K562 (cell line): ENCODE measurements around the gene DAD1.

ENCODE experiments used
- CC2D1A ChIP-seq: fragments of 450-650 bp; IDR thresholded peaks from 2 replicates; pipeline ENCODE4 v1.6.1; 2017; ENCODE audit warnings: mild to moderate bottlenecking
- FOXM1 ChIP-seq, 2 experiments: fragments of 450-650 bp in 1 of 2; sonication (generic) in 1 of 2; formaldehyde crosslinking in 1 of 2; IDR thresholded peaks; 2 replicates each; pipeline versions ENCODE4 v1.6.1 to v1.9.0; 2017 to 2022; ENCODE audit warnings: low read depth in 2 of 2, mild to moderate bottlenecking in 2 of 2, missing genetic modification reagents in 1 of 2, moderate library complexity in 1 of 2
- GTF2F1 ChIP-seq: IDR thresholded peaks from 2 replicates; pipeline ENCODE4 v1.6.1; 2011; ENCODE audit warnings: low read depth, low read length, improper control_type of control experiment
- JUN ChIP-seq, 2 experiments: sonication (generic) in 1 of 2; formaldehyde crosslinking in 1 of 2; IDR thresholded peaks; 2 replicates each; pipeline versions ENCODE4 v1.6.1 to v1.8.0; 2012 to 2022; ENCODE audit warnings: borderline replicate concordance in 2 of 2, mild to moderate bottlenecking in 2 of 2, improper control_type of control experiment in 1 of 2, low read depth in 1 of 2, low read length in 1 of 2, missing genetic modification reagents in 1 of 2
- KLF10 ChIP-seq: fragments of 250-450 bp; sonication (Bioruptor Pico); IDR thresholded peaks from 2 replicates; pipeline ENCODE4 v1.6.1; 2021; ENCODE audit warnings: matching md5 sums
- MYC ChIP-seq, 2 experiments: fragments of 250-450 bp in 1 of 2; sonication (Bioruptor Pico) in 1 of 2; IDR thresholded peaks; 2 replicates each; pipeline versions ENCODE4 v1.5.1 to v1.6.1; 2012 to 2021; ENCODE audit warnings: low read depth in 2 of 2, borderline replicate concordance in 1 of 2, improper control_type of control experiment in 1 of 2, low read length in 1 of 2, mild to moderate bottlenecking in 1 of 2, moderate library complexity in 1 of 2
- NR2C1 ChIP-seq, 2 experiments: fragments of 450-650 bp; IDR thresholded peaks; 2 replicates each; pipeline ENCODE4 v1.6.1; 2017; ENCODE audit warnings: mild to moderate bottlenecking in 2 of 2, antibody characterized with exemption in 1 of 2, inconsistent platforms in 1 of 2, missing compliant biosample characterization in 1 of 2, missing genetic modification characterization in 1 of 2
- POLR2AphosphoS5 ChIP-seq: IDR thresholded peaks from 2 replicates; pipeline ENCODE4 v1.6.1; 2011; ENCODE audit warnings: mild to moderate bottlenecking, low read depth, low read length, moderate library complexity; ENCODE audit not compliant: control insufficient read depth, insufficient read depth
- SMARCE1 ChIP-seq: fragments of 450-650 bp; IDR thresholded peaks from 2 replicates; pipeline ENCODE4 v1.7.1; 2016; ENCODE audit warnings: mild to moderate bottlenecking
- SRF ChIP-seq, 2 experiments: fragments of 250-450, 450-650 bp in 1 of 2; sonication (Bioruptor Pico) in 1 of 2; sonication (generic) in 1 of 2; formaldehyde crosslinking; IDR thresholded peaks; 2 replicates each; pipeline versions ENCODE4 v1.5.0 to v1.5.1; 2020 to 2022; ENCODE audit warnings: mild to moderate bottlenecking in 1 of 2, missing genetic modification reagents in 1 of 2
- TF ChIP-seq, protein P1 (sequence below), 3 experiments: IDR thresholded peaks in 2 of 3; conservative IDR thresholded peaks in 1 of 3; 2 replicates each; pipeline ENCODE4 v1.5.1; 2011 to 2012; ENCODE audit warnings: low read length in 3 of 3, mild to moderate bottlenecking in 3 of 3, control low read depth in 2 of 3, improper control_type of control experiment in 1 of 3, inconsistent platforms in 1 of 3, low read depth in 1 of 3, mixed read lengths in 1 of 3, moderate library complexity in 1 of 3; ENCODE audit not compliant: insufficient read depth in 2 of 3
- TF ChIP-seq, protein P2 (sequence below): fragments of 250-450 bp; sonication (Bioruptor Pico); IDR thresholded peaks from 2 replicates; pipeline ENCODE4 v1.4.0; 2020; ENCODE audit warnings: mild to moderate bottlenecking, moderate library complexity, borderline replicate concordance

DNA sequence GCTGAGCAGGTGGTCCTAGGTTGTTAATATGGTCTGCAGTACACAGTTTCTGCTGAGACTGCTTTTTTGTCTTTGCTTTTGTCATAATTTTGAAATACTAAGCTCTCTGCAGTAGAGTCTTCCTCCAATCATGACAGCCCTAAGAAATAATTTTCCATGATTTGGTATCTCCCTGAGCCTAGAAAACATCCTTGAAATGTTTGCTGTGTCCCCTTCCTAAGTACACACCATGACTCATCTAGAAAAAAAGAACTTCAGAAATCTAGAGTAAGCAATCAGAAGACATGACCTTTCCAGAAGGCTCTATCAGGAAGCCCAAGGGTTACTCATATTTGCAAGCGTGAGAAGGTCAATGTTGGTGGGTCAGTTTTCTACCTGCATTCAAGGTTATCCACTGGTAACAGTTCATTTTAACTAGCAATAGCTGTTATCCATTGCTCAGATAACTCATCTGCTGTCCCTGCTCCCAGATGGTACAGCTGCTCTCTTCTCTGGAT is 16.4 kb downstream of the DAD1 start:
- TF ChIP-seq, protein P1, sequence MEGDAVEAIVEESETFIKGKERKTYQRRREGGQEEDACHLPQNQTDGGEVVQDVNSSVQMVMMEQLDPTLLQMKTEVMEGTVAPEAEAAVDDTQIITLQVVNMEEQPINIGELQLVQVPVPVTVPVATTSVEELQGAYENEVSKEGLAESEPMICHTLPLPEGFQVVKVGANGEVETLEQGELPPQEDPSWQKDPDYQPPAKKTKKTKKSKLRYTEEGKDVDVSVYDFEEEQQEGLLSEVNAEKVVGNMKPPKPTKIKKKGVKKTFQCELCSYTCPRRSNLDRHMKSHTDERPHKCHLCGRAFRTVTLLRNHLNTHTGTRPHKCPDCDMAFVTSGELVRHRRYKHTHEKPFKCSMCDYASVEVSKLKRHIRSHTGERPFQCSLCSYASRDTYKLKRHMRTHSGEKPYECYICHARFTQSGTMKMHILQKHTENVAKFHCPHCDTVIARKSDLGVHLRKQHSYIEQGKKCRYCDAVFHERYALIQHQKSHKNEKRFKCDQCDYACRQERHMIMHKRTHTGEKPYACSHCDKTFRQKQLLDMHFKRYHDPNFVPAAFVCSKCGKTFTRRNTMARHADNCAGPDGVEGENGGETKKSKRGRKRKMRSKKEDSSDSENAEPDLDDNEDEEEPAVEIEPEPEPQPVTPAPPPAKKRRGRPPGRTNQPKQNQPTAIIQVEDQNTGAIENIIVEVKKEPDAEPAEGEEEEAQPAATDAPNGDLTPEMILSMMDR (IDR thresholded peaks at IDR 0.05 in 2 of 3, conservative IDR thresholded peaks at IDR 0.05 in 1 of 3; ENCODE audit: insufficient read depth in 2 of 3, low read depth in 1 of 3, low read length in 3 of 3), result no peak
- TF ChIP-seq GTF2F1, result no peak
- TF ChIP-seq MYC (IDR thresholded peaks at IDR 0.05; ENCODE audit: low read depth, low read length), result no peak
- no peak for TF ChIP-seq MYC (CRISPR knock-in tag; IDR thresholded peaks at IDR 0.05; ENCODE audit: borderline replicate concordance, low read depth)
- TF ChIP-seq POLR2AphosphoS5, result no peak
- TF ChIP-seq CC2D1A, result no peak
- TF ChIP-seq NR2C1 (IDR thresholded peaks at IDR 0.05), result no peak
- no peak for TF ChIP-seq NR2C1 (tag; IDR thresholded peaks at IDR 0.05)
- no peak for TF ChIP-seq FOXM1 (IDR thresholded peaks at IDR 0.05; ENCODE audit: low read depth)
- no peak for TF ChIP-seq FOXM1 (CRISPR knock-in tag; IDR thresholded peaks at IDR 0.05; ENCODE audit: low read depth)
- no peak for TF ChIP-seq SMARCE1
- TF ChIP-seq JUN (IDR thresholded peaks at IDR 0.05; ENCODE audit: borderline replicate concordance, low read depth, low read length), result no peak
- no peak for TF ChIP-seq JUN (CRISPR knock-in tag; IDR thresholded peaks at IDR 0.05; ENCODE audit: borderline replicate concordance)
- TF ChIP-seq SRF (CRISPR knock-in tag; IDR thresholded peaks at IDR 0.05), result no peak
- TF ChIP-seq, protein P2, sequence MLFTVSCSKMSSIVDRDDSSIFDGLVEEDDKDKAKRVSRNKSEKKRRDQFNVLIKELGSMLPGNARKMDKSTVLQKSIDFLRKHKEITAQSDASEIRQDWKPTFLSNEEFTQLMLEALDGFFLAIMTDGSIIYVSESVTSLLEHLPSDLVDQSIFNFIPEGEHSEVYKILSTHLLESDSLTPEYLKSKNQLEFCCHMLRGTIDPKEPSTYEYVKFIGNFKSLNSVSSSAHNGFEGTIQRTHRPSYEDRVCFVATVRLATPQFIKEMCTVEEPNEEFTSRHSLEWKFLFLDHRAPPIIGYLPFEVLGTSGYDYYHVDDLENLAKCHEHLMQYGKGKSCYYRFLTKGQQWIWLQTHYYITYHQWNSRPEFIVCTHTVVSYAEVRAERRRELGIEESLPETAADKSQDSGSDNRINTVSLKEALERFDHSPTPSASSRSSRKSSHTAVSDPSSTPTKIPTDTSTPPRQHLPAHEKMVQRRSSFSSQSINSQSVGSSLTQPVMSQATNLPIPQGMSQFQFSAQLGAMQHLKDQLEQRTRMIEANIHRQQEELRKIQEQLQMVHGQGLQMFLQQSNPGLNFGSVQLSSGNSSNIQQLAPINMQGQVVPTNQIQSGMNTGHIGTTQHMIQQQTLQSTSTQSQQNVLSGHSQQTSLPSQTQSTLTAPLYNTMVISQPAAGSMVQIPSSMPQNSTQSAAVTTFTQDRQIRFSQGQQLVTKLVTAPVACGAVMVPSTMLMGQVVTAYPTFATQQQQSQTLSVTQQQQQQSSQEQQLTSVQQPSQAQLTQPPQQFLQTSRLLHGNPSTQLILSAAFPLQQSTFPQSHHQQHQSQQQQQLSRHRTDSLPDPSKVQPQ (CRISPR knock-in tag), result no peak
- no peak for TF ChIP-seq KLF10 (CRISPR knock-in tag)
